HG02678 (cell line): ENCODE measurements around the gene TMEM168.

Experiments used
- ATAC-seq: cut with Tn5 transposase; IDR thresholded peaks from one replicate; pipeline ENCODE4 v1.9.1; 2021; ENCODE audit warnings: mild to moderate bottlenecking, moderate library complexity; ENCODE audit not compliant: unreplicated experiment

Gene TMEM168

GRCh38 chr7:112721366-112721765 lies 68.8 kb downstream of the TMEM168 start:
- ATAC-seq, result no peak

- no peak for ATAC-seq
Measured at GRCh38 chr7:112715525-112715924, 74.7 kb downstream of the TMEM168 start.

GRCh38 chr7:112714917-112715316 lies 75.3 kb downstream of the TMEM168 start:
- ATAC-seq, result no peak
